ENCODE data around the gene PBXIP1.

The PBXIP1 gene

DNA sequence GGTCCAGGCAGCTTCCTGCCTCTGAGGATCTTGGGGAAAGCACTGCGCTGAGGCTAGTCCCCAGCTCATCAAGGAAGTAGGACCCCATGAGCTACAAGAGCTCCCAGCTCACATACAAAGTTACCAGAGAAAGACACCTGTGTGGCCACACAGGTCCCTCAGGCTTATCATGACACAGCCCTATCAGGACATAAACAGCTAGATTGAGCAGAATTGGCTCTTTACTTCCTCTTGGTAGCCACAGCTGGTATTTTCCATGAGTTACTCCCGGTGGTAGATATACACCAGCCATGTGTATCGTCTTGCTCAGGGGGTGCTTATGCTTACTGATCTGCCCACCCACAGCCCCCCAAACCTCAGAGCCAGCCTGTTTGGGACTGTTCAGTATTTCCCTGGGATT is 38.7 kb upstream of the PBXIP1 start:
- Histone ChIP-seq H3K27me3 (replicated peaks; ENCODE audit: control insufficient read depth, insufficient read depth, low read length) (no peaks in the 10 kb centered on the region), H3K4me3 (replicated peaks; ENCODE audit: low read depth, low read length) (no peak overlapping the region), H3K36me3 (ENCODE audit: control insufficient read depth, insufficient read depth, low read length) (peaks cover 10% of the 10 kb centered on the region)
- no peak for DNase-seq (ENCODE audit: extremely low read depth, insufficient read length)
- TF ChIP-seq, protein P1, sequence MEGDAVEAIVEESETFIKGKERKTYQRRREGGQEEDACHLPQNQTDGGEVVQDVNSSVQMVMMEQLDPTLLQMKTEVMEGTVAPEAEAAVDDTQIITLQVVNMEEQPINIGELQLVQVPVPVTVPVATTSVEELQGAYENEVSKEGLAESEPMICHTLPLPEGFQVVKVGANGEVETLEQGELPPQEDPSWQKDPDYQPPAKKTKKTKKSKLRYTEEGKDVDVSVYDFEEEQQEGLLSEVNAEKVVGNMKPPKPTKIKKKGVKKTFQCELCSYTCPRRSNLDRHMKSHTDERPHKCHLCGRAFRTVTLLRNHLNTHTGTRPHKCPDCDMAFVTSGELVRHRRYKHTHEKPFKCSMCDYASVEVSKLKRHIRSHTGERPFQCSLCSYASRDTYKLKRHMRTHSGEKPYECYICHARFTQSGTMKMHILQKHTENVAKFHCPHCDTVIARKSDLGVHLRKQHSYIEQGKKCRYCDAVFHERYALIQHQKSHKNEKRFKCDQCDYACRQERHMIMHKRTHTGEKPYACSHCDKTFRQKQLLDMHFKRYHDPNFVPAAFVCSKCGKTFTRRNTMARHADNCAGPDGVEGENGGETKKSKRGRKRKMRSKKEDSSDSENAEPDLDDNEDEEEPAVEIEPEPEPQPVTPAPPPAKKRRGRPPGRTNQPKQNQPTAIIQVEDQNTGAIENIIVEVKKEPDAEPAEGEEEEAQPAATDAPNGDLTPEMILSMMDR (IDR thresholded peaks at IDR 0.05; ENCODE audit: insufficient read depth, low read length, poor library complexity, severe bottlenecking), result no peak

DNA sequence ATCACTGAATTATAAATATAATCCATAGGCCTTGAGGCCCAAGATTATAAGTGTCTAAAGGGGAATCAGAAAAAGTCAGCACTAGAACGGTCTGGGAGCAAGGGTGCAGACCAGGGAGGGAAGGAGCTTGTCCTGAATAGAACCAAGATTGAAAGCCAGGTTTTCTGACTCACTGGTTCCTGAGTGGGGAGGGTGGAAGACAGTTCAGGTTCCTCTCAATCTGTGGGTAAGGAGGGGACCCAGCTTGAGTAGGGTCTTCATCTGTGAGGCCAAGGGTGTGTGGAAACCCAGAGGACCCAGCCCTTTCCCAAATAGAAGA is 38.3 kb upstream of the PBXIP1 start:
- Histone ChIP-seq H3K27me3 (replicated peaks; ENCODE audit: control insufficient read depth, insufficient read depth, low read length) (no peaks in the 10 kb centered on the region), H3K36me3 (ENCODE audit: control insufficient read depth, insufficient read depth, low read length) (peaks cover 13% of the 10 kb centered on the region), H3K4me3 (replicated peaks; ENCODE audit: low read depth, low read length) (no peak overlapping the region)
- TF ChIP-seq, protein P1 (IDR thresholded peaks at IDR 0.05; ENCODE audit: insufficient read depth, low read length, poor library complexity, severe bottlenecking), result no peak
- no peak for DNase-seq (ENCODE audit: extremely low read depth, insufficient read length)

DNA sequence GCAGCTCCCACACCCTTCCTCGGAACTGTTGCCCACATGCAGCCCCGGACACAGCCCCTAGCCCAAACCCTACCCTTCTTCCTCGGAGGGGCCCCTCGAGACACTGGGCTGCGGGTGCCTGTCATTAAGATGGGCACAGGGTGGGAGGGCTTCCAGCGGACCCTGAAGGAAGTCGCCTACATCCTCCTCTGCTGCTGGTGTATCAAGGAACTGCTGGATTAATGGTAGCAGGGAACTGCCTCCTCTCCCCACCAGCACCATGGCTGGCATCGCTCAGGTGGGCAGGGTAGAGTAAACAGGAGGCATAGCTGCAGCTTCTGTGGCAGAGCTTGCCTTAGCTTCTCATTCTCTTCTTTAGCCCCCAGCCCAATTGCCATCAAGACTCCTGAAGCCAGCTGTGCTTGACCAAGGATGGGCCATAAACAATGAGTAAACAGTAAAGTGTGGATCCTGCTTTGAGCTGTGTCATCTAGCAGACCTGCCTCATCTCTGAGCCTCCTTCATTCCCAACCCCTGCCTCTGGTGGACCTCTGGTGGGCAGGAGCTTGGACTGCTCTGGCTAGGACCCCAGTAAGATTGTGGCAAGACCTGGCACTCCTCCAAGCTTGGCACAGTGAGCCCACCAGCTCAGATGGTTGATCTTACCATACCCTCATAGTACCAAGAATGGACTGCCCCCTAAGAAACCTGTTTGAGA is 37.8 kb upstream of the PBXIP1 start, which contains the start of gene LENEP:
Gene LENEP (plus strand): TSS at position 15 of the 697 bp plus-strand sequence. CDS start 22 bp downstream, at position 37.
- TF ChIP-seq, protein P1 (IDR thresholded peaks at IDR 0.05; ENCODE audit: insufficient read depth, low read length, poor library complexity, severe bottlenecking), result no peak
- DNase-seq (ENCODE audit: extremely low read depth, insufficient read length), result no peak
- Histone ChIP-seq H3K36me3 (ENCODE audit: control insufficient read depth, insufficient read depth, low read length) (peaks cover 15% of the 10 kb centered on the region), H3K4me3 (replicated peaks; ENCODE audit: low read depth, low read length) (no peak within 1 kb of the TSS), H3K27me3 (replicated peaks; ENCODE audit: control insufficient read depth, insufficient read depth, low read length) (no peaks in the 10 kb centered on the region)

DNA sequence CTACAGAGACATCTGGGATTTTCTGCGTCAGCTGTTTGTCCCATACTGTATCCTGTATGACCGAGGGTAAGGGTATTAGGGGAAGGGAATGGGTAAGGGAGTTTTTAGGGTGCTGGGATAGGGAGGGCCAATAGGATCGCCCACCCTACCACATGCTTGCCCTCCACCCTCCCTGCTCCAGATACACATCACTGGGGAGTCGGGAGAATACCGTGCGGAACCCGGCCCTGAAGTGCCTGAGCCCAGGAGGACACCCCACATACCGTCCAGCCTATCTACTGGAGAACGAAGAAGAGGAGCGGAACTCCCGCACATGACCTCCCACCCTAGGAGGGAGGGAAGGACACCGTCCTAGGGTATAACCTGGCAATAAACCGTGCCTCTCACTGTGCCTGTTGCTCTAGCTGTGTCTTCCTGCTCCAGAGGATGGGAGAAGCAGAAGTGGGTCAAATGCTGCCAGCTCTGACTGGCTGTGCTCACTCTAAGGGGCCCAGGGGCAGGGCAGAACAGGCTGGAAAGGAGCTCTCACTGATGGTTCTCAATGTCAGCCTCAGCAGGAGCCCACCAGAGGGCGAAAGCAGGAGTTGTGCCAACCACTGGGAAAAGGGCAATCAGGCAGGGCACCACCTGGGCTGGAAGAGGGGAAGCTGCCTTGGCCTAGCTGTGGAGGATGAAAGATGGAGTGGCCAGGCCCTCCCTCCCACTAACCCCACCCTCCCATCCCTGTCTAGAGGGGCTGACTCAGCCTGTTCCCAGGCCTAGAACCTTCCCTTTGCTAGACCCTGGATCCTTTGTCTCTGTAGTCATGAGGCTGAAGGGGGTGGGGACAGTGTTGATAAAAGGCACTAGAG is 37.0 kb upstream of the PBXIP1 start:
- TF ChIP-seq, protein P1 (IDR thresholded peaks at IDR 0.05; ENCODE audit: insufficient read depth, low read length, poor library complexity, severe bottlenecking), result peak; percentile 19
- DNase-seq (ENCODE audit: extremely low read depth, insufficient read length), result no peak
- Histone ChIP-seq H3K4me3 (replicated peaks; ENCODE audit: low read depth, low read length) (no peak overlapping the region), H3K27me3 (replicated peaks; ENCODE audit: control insufficient read depth, insufficient read depth, low read length) (no peaks in the 10 kb centered on the region), H3K36me3 (ENCODE audit: control insufficient read depth, insufficient read depth, low read length) (peaks cover 21% of the 10 kb centered on the region)

DNA sequence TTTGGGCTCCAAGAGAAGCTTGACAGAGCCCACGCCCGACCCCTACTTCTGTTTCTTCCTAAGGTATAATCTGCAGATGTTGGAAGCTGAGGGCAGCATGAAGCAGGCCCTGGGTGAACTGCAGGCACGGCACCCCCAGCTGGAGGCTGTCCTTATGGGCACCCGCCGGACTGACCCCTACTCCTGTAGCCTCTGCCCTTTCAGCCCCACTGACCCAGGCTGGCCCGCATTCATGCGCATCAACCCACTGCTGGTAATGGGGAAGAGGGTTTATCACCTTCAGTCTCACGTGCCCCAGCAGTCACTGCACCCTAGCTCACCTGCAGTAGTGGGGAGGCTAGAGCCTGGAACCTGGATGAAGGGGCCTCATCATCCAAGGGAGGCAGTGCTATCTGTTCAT is 34.4 kb upstream of the PBXIP1 start:
- H3K4me3 ChIP-seq (replicated peaks; ENCODE audit: low read depth, low read length), result no peak overlapping the region
- H3K27me3 ChIP-seq (replicated peaks; ENCODE audit: control insufficient read depth, insufficient read depth, low read length), result no peaks in the 10 kb centered on the region
- DNase-seq (ENCODE audit: extremely low read depth, insufficient read length), result no peak
- TF ChIP-seq, protein P1 (IDR thresholded peaks at IDR 0.05; ENCODE audit: insufficient read depth, low read length, poor library complexity, severe bottlenecking), result no peak
- peaks cover 24% of the 10 kb centered on the region for H3K36me3 ChIP-seq (ENCODE audit: control insufficient read depth, insufficient read depth, low read length)
